Pancreas (tissue), 10 donors: ENCODE measurements around the gene SERPINA10. TPM values are rescaled to one million over a fixed set of nuclear protein-coding genes. Genes with fewer than 3 reads are reported as not detected.
"Not testable (repeated sequence)": the region's sequence is repeated elsewhere in the genome, so short reads cannot be mapped to it uniquely, and the experiment has no call there.

Source experiments
- ATAC-seq, 4 donors: fragments of 200-7000 bp; cut with Tn5 transposase; one replicate each; pipeline versions ENCODE4 v1.8.0 to v1.9.1; 2020; ENCODE audit warnings: mild to moderate bottlenecking in 4 of 4, moderate library complexity in 4 of 4
- DNase-seq, 6 donors: peaks; one replicate each; pipeline ENCODE4 v3.0.0-alpha.2; 2020
- FAIRE-seq: peaks from 2 replicates; lab custom pipeline; 2012; peaks lifted over from hg19 to GRCh38; lab: Jason Lieb, UNC
- H3K27ac ChIP-seq, 4 donors: fragments of 200-600 bp; sonication (generic); 1 replicate in 3 of 4; 2 replicates in 1 of 4; pipeline versions ENCODE4 v1.5.0 to v1.8.0; 2020
- H3K27me3 ChIP-seq, 4 donors: fragments of 200-600 bp; one replicate each; pipeline ENCODE4 v1.8.0; 2021
- H3K36me3 ChIP-seq, 3 donors: fragments of 200-600 bp; sonication (generic) in 1 of 3; one replicate each; pipeline versions ENCODE4 v1.5.0 to v1.8.0; 2020 to 2021
- H3K4me1 ChIP-seq, 3 donors: fragments of 200-600 bp; one replicate each; pipeline ENCODE4 v1.8.0; 2021
- H3K4me3 ChIP-seq, 4 donors: fragments of 200-600 bp; sonication (generic) in 2 of 4; one replicate each; pipeline versions ENCODE4 v1.5.0 to v1.8.0; 2020 to 2021
- H3K9me3 ChIP-seq, 4 donors: fragments of 200-600 bp; one replicate each; pipeline ENCODE4 v1.8.0; 2021
- WGBS, 2 donors: extraction: QIAGEN DNeasy Blood & Tissue Kit; methylation state at CpG; one replicate each; pipeline ENCODE4 v1.1.7; 2013; 5-methylcytosine and 5-hydroxymethylcytosine counted together
- intact Hi-C, 3 donors: fragments of 100-400 bp; cut with DNase I; formaldehyde crosslinking; loops; one replicate each; pipeline versions ENCODE4 v1.11.1 to v1.14.2; 2022
- polyA plus RNA-seq, 2 donors: library from polyadenylated mRNA; stranded (reverse); fragments of 200-250 nt; gene quantifications; one replicate each; pipeline ENCODE4 v1.2.3, GENCODE V29; 2013
- total RNA-seq, 6 donors: library from RNA; stranded (reverse); fragmentation: NEBNext Ultra II Directional in 4 of 6; extraction: Animal tissue kit (Norgen Biotek cat#: 25700) in 4 of 6; gene quantifications; one replicate each; pipeline versions ENCODE4 v1.2.1 to v1.2.4, GENCODE V29; 2021 to 2023
- TF ChIP-seq, protein P1 (sequence below), 4 donors: fragments of 200-600 bp; sonication (generic) in 3 of 4; IDR thresholded peaks; one replicate each; pipeline versions ENCODE4 v1.5.0 to v1.8.0; 2021; ENCODE audit warnings: antibody characterized with exemption in 4 of 4
- donor health status: healthy with polysubstance abuse.
- donor health status: DM: no; HTN: no; CAD: no; lungs with moderate emphysema.
- donor health status: DM: no; HTN: no; CAD: no.
- donor health status: control.
- donor health status: control.
- donor health status: Bipolar disorder and iron deficiency.
- donor health status: DM: yes; HTN: yes; CAD: no.
- donor health status: DM: no; HTN: no; CAD: no.
- donor health status: DM: no; HTN: no; CAD: no.
- donor health status: DM: yes; HTN: yes; CAD: no.

The SERPINA10 gene
- total and polyA plus RNA-seq, 8 donors, result 0.19 to 4.3 (median 0.49) TPM

DNA sequence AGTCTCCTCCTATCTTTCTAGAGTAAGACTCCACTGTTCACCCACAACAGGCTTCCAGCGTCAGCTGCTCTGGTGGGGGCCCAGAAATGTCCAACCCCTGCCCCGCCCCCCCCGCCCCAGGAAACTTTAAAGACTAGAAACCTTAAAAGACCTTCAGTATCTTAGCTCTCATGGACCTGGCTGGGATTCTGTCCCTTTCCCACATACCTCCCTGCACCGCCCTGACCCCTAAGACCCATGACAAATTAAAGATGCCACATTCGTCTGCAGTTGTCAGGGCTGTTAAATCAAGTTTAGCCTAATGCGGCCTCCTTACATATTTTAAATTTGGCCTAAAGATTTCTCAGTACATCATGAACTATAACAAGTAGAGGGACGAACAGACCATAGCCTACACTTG is 10.0 kb upstream of the SERPINA10 start:
- intact Hi-C loops, result no loop called here
- 73 to 85% methylated on average over 7 of the region's 7 CpGs for WGBS, 2 donors

DNA sequence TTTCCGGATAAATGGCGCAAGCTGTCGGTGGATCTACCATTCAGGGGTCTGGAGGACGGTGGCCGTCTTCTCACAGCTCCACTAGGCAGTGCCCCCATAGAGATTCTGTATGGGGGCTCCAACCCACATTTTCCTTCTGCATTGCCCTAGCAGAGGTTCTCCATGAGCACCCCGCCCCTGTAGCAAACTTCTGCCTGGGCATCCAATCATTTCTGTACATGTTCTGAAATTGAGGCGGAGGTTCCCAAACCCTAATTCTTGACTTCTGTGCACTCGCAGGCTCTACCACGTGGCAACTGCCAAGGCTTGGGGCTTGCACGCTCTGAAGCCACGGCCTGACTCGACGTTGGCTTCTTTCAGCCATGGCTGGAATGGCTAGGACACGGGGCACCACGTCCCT is 5.1 kb upstream of the SERPINA10 start:
- Histone ChIP-seq H3K4me3 (no peak overlapping the region), H3K36me3 (no peaks in the 10 kb centered on the region), H3K9me3 (no peaks in the 10 kb centered on the region), H3K27ac (no peak overlapping the region), H3K27me3 (no peaks in the 10 kb centered on the region), H3K4me1 (peaks cover 0 to under 1% (median 0%) of the 10 kb centered on the region in 3 donors)
- no peak for ATAC-seq
- no peak for FAIRE-seq
- DNase-seq, result no peak
- TF ChIP-seq, protein P1, sequence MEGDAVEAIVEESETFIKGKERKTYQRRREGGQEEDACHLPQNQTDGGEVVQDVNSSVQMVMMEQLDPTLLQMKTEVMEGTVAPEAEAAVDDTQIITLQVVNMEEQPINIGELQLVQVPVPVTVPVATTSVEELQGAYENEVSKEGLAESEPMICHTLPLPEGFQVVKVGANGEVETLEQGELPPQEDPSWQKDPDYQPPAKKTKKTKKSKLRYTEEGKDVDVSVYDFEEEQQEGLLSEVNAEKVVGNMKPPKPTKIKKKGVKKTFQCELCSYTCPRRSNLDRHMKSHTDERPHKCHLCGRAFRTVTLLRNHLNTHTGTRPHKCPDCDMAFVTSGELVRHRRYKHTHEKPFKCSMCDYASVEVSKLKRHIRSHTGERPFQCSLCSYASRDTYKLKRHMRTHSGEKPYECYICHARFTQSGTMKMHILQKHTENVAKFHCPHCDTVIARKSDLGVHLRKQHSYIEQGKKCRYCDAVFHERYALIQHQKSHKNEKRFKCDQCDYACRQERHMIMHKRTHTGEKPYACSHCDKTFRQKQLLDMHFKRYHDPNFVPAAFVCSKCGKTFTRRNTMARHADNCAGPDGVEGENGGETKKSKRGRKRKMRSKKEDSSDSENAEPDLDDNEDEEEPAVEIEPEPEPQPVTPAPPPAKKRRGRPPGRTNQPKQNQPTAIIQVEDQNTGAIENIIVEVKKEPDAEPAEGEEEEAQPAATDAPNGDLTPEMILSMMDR (IDR thresholded peaks at IDR 0.05), result no peak
- intact Hi-C loops, result no loop called here
- 87 to 93% methylated on average over 15 of the region's 15 CpGs for WGBS, 2 donors

More for the DNA sequence above, 10.0 kb upstream of the SERPINA10 start:
- no peak for DNase-seq
- no peaks in the 10 kb centered on the region for H3K36me3 ChIP-seq
- no peak overlapping the region for H3K27ac ChIP-seq
- FAIRE-seq, result no peak
- no peak overlapping the region for H3K4me3 ChIP-seq
- no peaks in the 10 kb centered on the region for H3K27me3 ChIP-seq
- TF ChIP-seq, protein P1 (IDR thresholded peaks at IDR 0.05), result no peak
- H3K9me3 ChIP-seq, result no peaks in the 10 kb centered on the region
- no peaks in the 10 kb centered on the region for H3K4me1 ChIP-seq
- no peak for ATAC-seq

DNA sequence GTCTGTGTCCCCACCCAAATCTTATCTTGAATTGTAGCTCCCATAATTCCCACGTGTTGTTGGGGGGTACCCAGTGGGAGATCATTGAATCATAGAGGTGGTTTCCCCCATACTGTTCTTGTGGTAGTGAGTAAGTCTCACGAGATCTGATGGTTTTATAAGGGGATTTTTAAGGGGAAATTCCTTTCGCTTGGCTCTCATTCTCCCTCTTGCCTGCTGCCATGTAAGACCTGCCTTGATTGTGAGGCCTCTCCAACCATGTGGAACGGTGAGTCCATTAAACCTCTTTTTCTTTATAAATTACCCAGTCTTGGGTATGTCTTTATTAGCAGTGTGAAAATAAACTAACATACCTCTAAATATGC is 3.1 kb upstream of the SERPINA10 start:
- H3K9me3 ChIP-seq, DNase-seq, FAIRE-seq, H3K36me3 ChIP-seq, H3K27ac ChIP-seq, H3K27me3 ChIP-seq, intact Hi-C loops, H3K4me3 ChIP-seq, ATAC-seq, H3K4me1 ChIP-seq: not testable (repeated sequence)
- 74 to 85% methylated on average over 4 of the region's 4 CpGs for WGBS, 2 donors

DNA sequence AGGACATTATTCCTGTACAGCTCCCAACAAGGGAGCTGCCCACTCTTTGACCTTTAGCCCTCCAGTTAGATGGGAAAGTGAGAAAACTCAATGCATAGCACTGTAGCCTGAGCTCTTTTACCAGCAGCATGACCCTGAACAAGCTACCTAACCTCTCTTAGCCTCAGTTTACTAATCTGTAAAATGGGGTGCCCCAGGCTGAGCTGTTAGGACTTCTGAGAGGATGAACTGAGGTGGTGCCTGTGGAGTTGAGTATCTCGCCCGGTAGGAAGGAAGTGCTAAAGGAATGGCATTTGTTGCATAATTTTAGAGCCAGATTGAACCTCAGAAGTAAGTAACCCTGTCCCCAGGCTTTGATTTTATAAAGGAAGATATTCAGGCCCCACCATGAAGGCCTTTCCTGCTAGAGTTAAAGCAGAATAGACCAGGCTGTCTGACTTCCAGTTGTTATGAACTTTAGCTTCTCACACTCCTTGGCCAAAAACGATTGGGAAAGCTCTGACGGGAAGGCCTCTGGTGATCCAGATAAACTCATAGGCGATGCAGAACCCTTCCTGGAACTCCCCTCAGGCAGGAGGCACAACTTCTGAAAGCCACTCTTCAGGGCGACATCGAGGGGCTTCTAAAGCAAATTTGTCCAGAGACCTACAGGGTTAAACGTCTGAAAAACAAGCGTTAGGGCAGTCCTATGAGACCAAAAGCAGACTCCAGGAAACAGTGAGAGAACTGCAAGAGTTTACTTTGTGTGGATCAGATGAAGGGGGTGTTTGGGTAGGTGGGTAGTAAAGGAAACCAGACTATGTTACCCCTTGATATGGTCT is 2.5 kb upstream of the SERPINA10 start:
- Histone ChIP-seq H3K4me3 (no peak overlapping the region), H3K9me3 (no peaks in the 10 kb centered on the region), H3K36me3 (no peaks in the 10 kb centered on the region), H3K27ac (no peak overlapping the region), H3K4me1 (peaks cover 0 to 4% (median 4%) of the 10 kb centered on the region in 3 donors), H3K27me3 (no peaks in the 10 kb centered on the region)
- DNase-seq, result no peak
- intact Hi-C loops, result no loop called here
- 72 to 73% methylated on average over 9 of the region's 9 CpGs for WGBS, 2 donors
- no peak for FAIRE-seq
- TF ChIP-seq, protein P1 (IDR thresholded peaks at IDR 0.05), result no peak
- ATAC-seq, result no peak

DNA sequence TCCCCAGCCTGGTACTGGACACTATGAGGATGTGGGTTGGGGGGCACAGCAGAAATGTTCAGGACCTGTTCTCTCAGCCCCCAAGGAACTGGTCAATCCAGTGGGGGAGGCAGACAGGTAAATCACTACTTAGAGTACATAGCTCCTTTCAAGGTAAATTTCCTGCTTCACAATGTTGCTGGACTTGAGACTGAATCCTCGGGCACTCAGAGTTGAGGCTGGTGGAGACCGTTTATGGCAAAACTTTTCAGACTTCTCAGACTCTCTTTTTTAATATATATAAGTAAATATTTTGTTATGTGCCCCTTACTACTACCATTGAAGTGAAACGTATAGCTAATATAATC is 483 bp upstream of the SERPINA10 start:
- no peaks in the 10 kb centered on the region for H3K27me3 ChIP-seq
- H3K4me3 ChIP-seq, result no peak overlapping the region
- no peak for DNase-seq
- no peak for ATAC-seq
- no peaks in the 10 kb centered on the region for H3K9me3 ChIP-seq
- no peaks in the 10 kb centered on the region for H3K36me3 ChIP-seq
- TF ChIP-seq, protein P1 (IDR thresholded peaks at IDR 0.05), result no peak
- FAIRE-seq, result no peak
- no peak overlapping the region for H3K27ac ChIP-seq
- intact Hi-C loops, result no loop called here
- WGBS, 2 donors, result 60 to 63% methylated on average over 3 of the region's 3 CpGs
- H3K4me1 ChIP-seq, result peaks cover 0 to 4% (median 4%) of the 10 kb centered on the region in 3 donors
